ENCODE data around the gene NAV3.

DNA sequence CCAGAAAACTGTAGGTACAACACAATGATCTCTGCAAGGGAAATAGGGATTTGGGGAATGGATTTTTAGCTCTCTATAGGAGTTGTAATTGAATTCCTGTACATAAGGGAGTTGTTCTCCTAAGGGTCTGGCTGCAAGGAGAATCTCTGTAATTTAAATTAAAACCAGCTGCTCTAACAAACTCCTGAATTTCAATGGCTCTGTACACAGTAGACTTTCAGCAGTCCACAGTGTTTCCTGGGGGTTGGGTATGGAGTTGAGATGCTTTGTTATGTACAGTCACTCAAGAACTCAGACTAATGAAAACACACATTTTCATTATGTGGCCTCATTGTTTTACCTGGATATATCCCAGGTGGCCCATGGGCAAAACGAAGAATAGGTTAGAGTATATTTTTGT lies 93.2 kb downstream of the NAV3 start:
- TF ChIP-seq, protein P1, sequence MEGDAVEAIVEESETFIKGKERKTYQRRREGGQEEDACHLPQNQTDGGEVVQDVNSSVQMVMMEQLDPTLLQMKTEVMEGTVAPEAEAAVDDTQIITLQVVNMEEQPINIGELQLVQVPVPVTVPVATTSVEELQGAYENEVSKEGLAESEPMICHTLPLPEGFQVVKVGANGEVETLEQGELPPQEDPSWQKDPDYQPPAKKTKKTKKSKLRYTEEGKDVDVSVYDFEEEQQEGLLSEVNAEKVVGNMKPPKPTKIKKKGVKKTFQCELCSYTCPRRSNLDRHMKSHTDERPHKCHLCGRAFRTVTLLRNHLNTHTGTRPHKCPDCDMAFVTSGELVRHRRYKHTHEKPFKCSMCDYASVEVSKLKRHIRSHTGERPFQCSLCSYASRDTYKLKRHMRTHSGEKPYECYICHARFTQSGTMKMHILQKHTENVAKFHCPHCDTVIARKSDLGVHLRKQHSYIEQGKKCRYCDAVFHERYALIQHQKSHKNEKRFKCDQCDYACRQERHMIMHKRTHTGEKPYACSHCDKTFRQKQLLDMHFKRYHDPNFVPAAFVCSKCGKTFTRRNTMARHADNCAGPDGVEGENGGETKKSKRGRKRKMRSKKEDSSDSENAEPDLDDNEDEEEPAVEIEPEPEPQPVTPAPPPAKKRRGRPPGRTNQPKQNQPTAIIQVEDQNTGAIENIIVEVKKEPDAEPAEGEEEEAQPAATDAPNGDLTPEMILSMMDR (IDR thresholded peaks at IDR 0.05; ENCODE audit: low read depth, low read length, missing input control) = no peak
- TF ChIP-seq RAD21 (IDR thresholded peaks at IDR 0.05) (no peak), JUND (IDR thresholded peaks at IDR 0.05) (no peak)
- TF ChIP-seq, protein P2, sequence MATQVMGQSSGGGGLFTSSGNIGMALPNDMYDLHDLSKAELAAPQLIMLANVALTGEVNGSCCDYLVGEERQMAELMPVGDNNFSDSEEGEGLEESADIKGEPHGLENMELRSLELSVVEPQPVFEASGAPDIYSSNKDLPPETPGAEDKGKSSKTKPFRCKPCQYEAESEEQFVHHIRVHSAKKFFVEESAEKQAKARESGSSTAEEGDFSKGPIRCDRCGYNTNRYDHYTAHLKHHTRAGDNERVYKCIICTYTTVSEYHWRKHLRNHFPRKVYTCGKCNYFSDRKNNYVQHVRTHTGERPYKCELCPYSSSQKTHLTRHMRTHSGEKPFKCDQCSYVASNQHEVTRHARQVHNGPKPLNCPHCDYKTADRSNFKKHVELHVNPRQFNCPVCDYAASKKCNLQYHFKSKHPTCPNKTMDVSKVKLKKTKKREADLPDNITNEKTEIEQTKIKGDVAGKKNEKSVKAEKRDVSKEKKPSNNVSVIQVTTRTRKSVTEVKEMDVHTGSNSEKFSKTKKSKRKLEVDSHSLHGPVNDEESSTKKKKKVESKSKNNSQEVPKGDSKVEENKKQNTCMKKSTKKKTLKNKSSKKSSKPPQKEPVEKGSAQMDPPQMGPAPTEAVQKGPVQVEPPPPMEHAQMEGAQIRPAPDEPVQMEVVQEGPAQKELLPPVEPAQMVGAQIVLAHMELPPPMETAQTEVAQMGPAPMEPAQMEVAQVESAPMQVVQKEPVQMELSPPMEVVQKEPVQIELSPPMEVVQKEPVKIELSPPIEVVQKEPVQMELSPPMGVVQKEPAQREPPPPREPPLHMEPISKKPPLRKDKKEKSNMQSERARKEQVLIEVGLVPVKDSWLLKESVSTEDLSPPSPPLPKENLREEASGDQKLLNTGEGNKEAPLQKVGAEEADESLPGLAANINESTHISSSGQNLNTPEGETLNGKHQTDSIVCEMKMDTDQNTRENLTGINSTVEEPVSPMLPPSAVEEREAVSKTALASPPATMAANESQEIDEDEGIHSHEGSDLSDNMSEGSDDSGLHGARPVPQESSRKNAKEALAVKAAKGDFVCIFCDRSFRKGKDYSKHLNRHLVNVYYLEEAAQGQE (IDR thresholded peaks at IDR 0.05) = no peak
